Inferior parietal cortex (tissue), 1 donor: ENCODE measurements around the gene NLGN4Y.

ENCODE experiments used
- DNase-seq: peaks from one replicate; pipeline ENCODE4 v3.0.0-alpha.2; 2016; ENCODE audit errors: extremely low spot score

The NLGN4Y gene

DNA sequence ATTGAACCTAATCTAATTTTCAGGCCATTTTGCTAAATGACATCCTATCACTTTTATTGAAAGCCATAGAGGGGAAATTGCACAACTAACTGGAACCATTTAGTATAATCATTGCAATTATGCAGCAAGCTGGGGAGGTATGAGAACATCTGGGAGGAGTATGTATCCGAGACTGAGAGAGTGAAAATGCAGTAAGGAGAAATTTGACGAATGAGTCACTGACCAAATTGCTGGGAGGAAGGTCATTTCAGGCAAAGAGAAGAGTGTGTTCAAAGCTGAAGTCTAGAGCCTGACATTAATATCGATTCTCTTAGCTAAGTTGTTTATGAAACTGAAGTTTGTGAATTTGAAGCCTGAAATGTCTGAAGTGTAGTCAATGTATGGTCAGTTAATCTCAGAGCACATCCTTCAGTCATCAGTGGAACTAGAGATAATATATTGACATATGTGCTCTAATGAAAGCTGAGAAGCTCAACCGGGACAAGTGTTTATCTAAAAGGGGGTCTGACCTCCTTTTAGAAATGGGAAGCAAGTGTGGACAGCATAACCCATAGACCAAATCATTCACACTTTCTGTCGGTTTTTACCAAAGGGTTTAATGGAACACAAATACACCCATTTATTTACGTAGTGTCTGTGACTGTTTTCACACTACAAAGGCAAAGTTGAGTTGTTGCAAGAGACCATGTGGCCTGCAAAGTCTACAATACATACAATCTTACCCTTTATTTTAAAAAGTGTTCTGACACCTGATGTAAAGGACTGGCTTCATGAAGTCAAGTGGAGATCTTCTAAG is 120.0 kb downstream of the NLGN4Y start:
- no peak for DNase-seq

- no peak for DNase-seq
Observed at GRCh38 chrY:14679181-14679580, 154.9 kb downstream of the NLGN4Y start.

- no peak for DNase-seq
Observed at GRCh38 chrY:14694543-14694942, 170.2 kb downstream of the NLGN4Y start.

- no peak for DNase-seq
Observed at GRCh38 chrY:14708158-14708557, 183.8 kb downstream of the NLGN4Y start.

- DNase-seq, result no peak
Observed at GRCh38 chrY:14741596-14741995, 217.3 kb downstream of the NLGN4Y start.

DNA sequence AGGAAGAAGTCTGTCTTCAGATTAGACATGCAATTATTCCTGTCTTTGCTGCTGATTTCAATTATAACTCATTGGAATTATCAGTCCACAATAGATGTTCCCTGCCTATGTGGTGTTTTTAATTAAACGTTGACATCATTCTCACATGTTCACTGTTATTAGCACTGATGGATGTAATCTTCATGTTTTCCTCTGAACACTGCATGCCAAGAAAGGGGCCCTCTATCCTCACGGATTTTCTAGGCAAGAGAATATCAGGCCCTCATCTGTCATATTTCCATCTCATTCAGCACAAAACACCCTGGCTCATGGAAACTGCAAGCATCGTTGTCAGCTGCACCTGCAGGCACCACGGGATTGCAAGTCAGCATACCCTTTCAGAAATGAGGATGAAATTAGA is 224.0 kb downstream of the NLGN4Y start:
- DNase-seq, result no peak

GRCh38 chrY:14755571-14755970 is 231.2 kb downstream of the NLGN4Y start:
- no peak for DNase-seq

GRCh38 chrY:14762903-14763302 is 238.6 kb downstream of the NLGN4Y start:
- no peak for DNase-seq

GRCh38 chrY:14763600-14763999 is 239.3 kb downstream of the NLGN4Y start:
- DNase-seq, result no peak

DNA sequence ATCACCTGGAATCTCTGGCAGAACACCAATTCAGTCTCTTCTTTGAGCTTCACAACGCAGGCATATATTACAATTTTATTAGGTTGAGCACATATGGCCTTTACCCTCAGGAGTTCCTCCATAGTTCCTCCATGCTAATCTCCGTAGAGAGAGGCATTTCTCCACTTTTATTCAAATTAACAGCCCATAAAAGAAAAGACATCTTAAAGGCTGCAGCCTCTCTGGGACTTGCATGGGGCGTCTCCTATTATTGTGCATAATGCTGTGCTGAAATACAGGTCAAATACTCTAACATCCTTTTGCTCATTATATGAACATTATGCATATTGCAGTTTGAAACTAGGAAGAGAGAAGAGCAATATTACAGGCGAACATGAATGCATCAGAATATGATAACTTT is 253.9 kb downstream of the NLGN4Y start:
- DNase-seq, result no peak

DNA sequence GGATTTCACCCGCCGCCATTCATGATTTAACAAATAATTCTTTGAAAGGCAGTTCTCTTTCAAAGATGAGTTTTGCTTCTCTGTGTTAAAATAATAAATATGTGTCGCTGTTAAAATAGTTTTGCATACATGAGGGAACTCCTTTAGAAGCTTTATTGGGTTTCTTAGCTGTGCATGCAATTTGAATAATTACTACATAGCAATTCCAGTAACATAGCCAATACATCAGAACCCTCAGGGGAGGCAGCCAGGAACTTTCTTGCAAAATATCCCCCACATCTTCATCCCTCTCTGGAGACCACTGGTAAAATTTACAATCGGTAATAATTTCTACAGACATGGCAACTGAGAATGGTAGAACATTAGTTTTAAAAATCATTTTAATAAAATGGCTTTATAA is 268.8 kb downstream of the NLGN4Y start:
- DNase-seq, result no peak

- DNase-seq, result no peak
Observed at GRCh38 chrY:14793674-14794073, 269.3 kb downstream of the NLGN4Y start.

DNA sequence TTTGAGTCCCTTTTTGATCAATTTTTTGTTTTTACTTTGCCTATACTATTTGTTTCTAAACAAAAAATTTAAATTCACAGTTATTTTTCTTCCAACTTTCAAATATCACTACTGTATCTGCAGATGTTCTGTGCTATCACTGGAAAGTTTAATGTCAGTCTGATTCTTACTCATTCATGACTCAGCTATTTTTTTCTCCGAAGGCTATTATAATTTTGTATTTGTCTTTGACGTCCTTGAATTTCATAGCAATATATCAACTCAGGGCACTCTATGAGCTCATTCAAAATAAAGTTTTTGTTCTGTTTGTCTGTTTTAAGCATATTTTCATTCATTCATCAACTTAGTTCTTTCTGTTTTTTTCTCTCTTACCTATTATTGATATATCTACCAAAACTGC is 273.7 kb downstream of the NLGN4Y start:
- DNase-seq, result no peak

GRCh38 chrY:14801096-14801495 is 276.8 kb downstream of the NLGN4Y start:
- no peak for DNase-seq

GRCh38 chrY:14802125-14802524 is 277.8 kb downstream of the NLGN4Y start:
- DNase-seq, result no peak

GRCh38 chrY:14804041-14804440 is 279.7 kb downstream of the NLGN4Y start:
- DNase-seq, result no peak

- no peak for DNase-seq
Observed at GRCh38 chrY:14818452-14818851, 294.1 kb downstream of the NLGN4Y start.

DNA sequence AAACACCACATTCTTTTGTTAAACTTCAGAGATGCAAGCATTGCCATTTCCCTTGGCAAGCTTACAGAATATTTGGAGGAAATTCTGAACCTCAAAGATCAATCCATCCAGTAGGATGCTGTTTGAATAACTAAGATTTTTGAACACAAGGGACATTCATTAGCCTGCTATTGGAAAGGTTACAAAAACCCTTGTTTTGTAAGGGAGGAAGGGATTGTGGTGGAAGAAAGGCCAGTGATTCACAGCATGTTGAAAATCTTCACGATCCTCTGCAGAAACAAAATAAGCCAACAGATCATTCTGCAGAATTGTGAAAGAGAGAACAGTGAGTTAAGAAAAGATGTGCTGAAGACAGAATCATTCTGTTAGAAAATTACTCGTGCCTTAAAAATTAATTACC is 297.9 kb downstream of the NLGN4Y start:
- peak; percentile 60 for DNase-seq

GRCh38 chrY:14822906-14823305 is 298.6 kb downstream of the NLGN4Y start:
- no peak for DNase-seq

DNA sequence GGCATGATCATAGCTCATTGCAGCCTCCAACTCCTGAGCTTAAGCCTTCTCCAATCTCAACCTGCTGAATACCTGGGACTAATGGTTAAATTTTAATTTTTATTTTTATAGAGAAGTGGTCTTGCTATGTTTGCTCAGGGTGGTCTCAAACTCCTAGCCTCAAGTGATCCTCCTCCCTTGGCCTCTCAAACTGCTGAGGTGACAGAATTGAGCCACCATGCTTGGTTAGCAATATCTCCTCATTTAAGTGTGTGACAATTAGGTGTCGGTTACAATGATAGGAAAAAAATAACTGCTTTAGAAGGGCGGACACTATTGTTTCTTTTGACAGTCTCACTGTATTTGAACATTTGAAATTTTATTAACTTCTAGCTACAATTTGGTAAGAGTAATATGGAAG is 300.3 kb downstream of the NLGN4Y start:
- DNase-seq, result no peak

GRCh38 chrY:14825728-14826127 is 301.4 kb downstream of the NLGN4Y start:
- DNase-seq, result no peak

GRCh38 chrY:14828531-14828930 is 304.2 kb downstream of the NLGN4Y start:
- DNase-seq, result no peak

DNA sequence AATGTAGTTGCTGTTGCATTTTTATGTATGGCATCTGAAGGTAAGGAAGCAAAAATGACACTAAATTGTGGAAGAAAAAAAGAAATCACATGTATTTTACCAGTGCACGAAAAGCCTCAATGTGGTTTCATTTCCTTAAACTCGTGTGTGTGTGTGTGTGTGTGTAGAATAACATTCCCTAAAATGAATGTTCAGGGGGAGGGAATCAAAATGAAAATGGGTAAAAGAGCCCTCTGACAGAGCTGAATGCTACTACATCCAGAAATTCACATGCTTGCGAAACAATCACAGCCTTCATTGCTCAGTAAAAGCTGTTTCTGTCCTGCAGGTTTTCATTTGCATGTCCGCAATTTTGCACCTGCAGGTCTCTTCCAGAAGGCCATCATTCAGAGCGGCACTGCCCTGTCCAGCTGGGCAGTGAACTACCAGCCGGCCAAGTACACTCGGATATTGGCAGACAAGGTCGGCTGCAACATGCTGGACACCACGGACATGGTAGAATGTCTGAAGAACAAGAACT is 305.1 kb downstream of the NLGN4Y start:
- DNase-seq, result no peak
